DND-41 (cell line): ENCODE results near the gene MICAL3.

ENCODE experiments used
- ATAC-seq: fragments of 200-7000 bp; cut with Tn5 transposase; 3 replicates; pipeline ENCODE4 v1.9.1; 2021; ENCODE audit warnings: low read depth; ENCODE audit not compliant: insufficient read depth
- DNase-seq: peaks from one replicate; pipeline ENCODE4 v3.0.0-alpha.2; 2020
- H2AFZ ChIP-seq: 2 replicates; pipeline ENCODE4 v1.6.0; 2012; ENCODE audit warnings: low read depth, low read length
- H3K27ac ChIP-seq: 2 replicates; pipeline ENCODE4 v1.5.1; 2012; ENCODE audit warnings: low read length, inconsistent platforms
- H3K27me3 ChIP-seq: fragments of 200-600 bp; sonication (generic); 2 replicates; pipeline ENCODE4 v1.6.0; 2012; ENCODE audit warnings: low read length, mild to moderate bottlenecking, inconsistent platforms; ENCODE audit not compliant: insufficient read depth, poor library complexity
- H3K36me3 ChIP-seq: 2 replicates; pipeline ENCODE4 v1.5.1; 2012; ENCODE audit warnings: low read length, inconsistent platforms; ENCODE audit not compliant: insufficient read depth
- H3K4me1 ChIP-seq: 2 replicates; pipeline ENCODE4 v1.5.1; 2012; ENCODE audit warnings: mild to moderate bottlenecking, low read length; ENCODE audit not compliant: insufficient read depth
- H3K4me2 ChIP-seq: 2 replicates; pipeline ENCODE4 v1.6.0; 2012; ENCODE audit warnings: mild to moderate bottlenecking, moderate library complexity, low read length, inconsistent platforms; ENCODE audit not compliant: insufficient read depth
- H3K4me3 ChIP-seq, 2 experiments: fragments of 200-600 bp in 1 of 2; shearing (Covaris generic) in 1 of 2; 2 replicates each; pipeline ENCODE4 v1.5.1; 2012 to 2016; ENCODE audit warnings: inconsistent platforms in 2 of 2, low read length in 2 of 2, mild to moderate bottlenecking in 2 of 2, low read depth in 1 of 2, moderate library complexity in 1 of 2
- H3K79me2 ChIP-seq: 2 replicates; pipeline ENCODE4 v1.6.0; 2012; ENCODE audit warnings: low read length, inconsistent platforms; ENCODE audit not compliant: insufficient read depth
- H3K9ac ChIP-seq: 2 replicates; pipeline ENCODE4 v1.6.0; 2012; ENCODE audit warnings: low read depth, mild to moderate bottlenecking, inconsistent platforms, low read length, moderate library complexity
- H3K9me3 ChIP-seq: 2 replicates; pipeline ENCODE4 v1.5.1; 2012; ENCODE audit warnings: low read length, moderate library complexity, mild to moderate bottlenecking, inconsistent platforms; ENCODE audit not compliant: insufficient read depth, severe bottlenecking
- H4K20me1 ChIP-seq: 2 replicates; pipeline ENCODE4 v1.6.0; 2012; ENCODE audit warnings: low read length; ENCODE audit not compliant: insufficient read depth
- EZH2 ChIP-seq: IDR thresholded peaks from 3 replicates; pipeline ENCODE4 v1.6.1; 2012; ENCODE audit warnings: borderline replicate concordance, low read depth, mild to moderate bottlenecking, moderate library complexity, low read length, inconsistent platforms; ENCODE audit not compliant: severe bottlenecking
- TF ChIP-seq, protein P1 (sequence below): IDR thresholded peaks from 2 replicates; pipeline ENCODE4 v1.5.1; 2012; ENCODE audit warnings: borderline replicate concordance, low read length, moderate library complexity, mild to moderate bottlenecking; ENCODE audit not compliant: poor library complexity, severe bottlenecking; ENCODE audit errors: extremely low read depth

The MICAL3 gene

DNA sequence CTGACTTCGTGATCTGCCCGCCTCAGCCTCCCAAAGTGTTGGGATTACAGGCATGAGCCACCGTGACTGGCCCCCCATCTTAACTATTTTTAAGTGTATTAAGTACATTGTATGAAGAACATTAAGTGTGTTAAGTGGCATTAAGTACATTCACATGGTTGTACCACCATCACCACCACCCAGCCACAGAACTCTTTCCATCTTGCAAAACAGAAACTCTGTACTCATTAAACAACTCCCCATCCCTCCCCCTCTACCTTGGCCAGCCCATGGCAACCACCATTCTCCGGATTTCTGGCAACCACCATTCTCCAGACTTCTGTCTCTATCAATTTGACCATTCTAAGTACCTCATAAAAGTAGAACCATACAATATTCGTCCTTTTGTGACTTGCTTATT, 35.6 kb upstream of the MICAL3 start:
- H3K4me2 ChIP-seq = no peak overlapping the region
- no peak for TF ChIP-seq EZH2
- TF ChIP-seq, protein P1, sequence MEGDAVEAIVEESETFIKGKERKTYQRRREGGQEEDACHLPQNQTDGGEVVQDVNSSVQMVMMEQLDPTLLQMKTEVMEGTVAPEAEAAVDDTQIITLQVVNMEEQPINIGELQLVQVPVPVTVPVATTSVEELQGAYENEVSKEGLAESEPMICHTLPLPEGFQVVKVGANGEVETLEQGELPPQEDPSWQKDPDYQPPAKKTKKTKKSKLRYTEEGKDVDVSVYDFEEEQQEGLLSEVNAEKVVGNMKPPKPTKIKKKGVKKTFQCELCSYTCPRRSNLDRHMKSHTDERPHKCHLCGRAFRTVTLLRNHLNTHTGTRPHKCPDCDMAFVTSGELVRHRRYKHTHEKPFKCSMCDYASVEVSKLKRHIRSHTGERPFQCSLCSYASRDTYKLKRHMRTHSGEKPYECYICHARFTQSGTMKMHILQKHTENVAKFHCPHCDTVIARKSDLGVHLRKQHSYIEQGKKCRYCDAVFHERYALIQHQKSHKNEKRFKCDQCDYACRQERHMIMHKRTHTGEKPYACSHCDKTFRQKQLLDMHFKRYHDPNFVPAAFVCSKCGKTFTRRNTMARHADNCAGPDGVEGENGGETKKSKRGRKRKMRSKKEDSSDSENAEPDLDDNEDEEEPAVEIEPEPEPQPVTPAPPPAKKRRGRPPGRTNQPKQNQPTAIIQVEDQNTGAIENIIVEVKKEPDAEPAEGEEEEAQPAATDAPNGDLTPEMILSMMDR = no peak
- DNase-seq = no peak
- H2AFZ ChIP-seq = no peak overlapping the region
- no peaks in the 10 kb centered on the region; the same call in 1 of the 2 replicates for H4K20me1 ChIP-seq
- H3K4me1 ChIP-seq = no peaks in the 10 kb centered on the region
- no peaks in the 10 kb centered on the region for H3K79me2 ChIP-seq
- H3K27ac ChIP-seq = no peak overlapping the region
- no peak overlapping the region for H3K9ac ChIP-seq
- H3K27me3 ChIP-seq = peaks cover 2% of the 10 kb centered on the region
- H3K36me3 ChIP-seq = no peaks in the 10 kb centered on the region
- no peaks in the 10 kb centered on the region for H3K9me3 ChIP-seq
- H3K4me3 ChIP-seq = no peak overlapping the region
- ATAC-seq = no peak

- Histone ChIP-seq H3K4me3 (no peak overlapping the region), H3K79me2 (no peaks in the 10 kb centered on the region), H3K9me3 (no peaks in the 10 kb centered on the region), H4K20me1 (no peaks in the 10 kb centered on the region; the same call in 1 of the 2 replicates), H3K4me2 (no peak overlapping the region), H3K27me3 (no peaks in the 10 kb centered on the region), H3K36me3 (no peaks in the 10 kb centered on the region), H3K4me1 (no peaks in the 10 kb centered on the region), H2AFZ (no peak overlapping the region), H3K9ac (no peak overlapping the region), H3K27ac (no peak overlapping the region)
- DNase-seq (no peak), ATAC-seq (no peak)
- no peak for TF ChIP-seq EZH2
- TF ChIP-seq, protein P1 = no peak
These were observed 35.1 kb upstream of the MICAL3 start for GRCh38 chr22:18059473-18059872.

DNA sequence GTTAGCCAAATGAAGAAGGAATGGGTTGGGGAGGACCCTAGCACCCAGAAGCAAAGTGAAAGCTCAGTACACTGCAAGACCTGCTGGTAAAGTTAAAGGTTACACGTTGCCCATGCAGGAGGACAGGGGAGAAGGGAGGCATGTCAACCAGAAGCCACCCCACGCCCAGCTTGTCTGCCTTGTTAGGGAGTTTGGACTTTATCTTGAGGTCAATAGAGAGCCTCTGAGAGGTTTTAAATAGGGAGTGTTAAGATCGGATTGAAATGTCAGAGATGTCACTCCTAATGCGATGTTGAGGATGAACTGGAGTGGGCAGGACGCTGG, 34.7 kb upstream of the MICAL3 start:
- no peak for TF ChIP-seq EZH2
- TF ChIP-seq, protein P1 = no peak

More for the DNA sequence above, 34.7 kb upstream of the MICAL3 start:
- H3K9me3 ChIP-seq = no peaks in the 10 kb centered on the region
- no peaks in the 10 kb centered on the region for H3K4me1 ChIP-seq
- H3K27ac ChIP-seq = no peak overlapping the region
- ATAC-seq (no peak), DNase-seq (no peak)
- H2AFZ ChIP-seq = no peak overlapping the region
- no peak overlapping the region for H3K4me3 ChIP-seq
- no peaks in the 10 kb centered on the region; the same call in 1 of the 2 replicates for H4K20me1 ChIP-seq
- H3K36me3 ChIP-seq = no peaks in the 10 kb centered on the region
- no peak overlapping the region for H3K9ac ChIP-seq
- H3K27me3 ChIP-seq = no peaks in the 10 kb centered on the region
- no peak overlapping the region for H3K4me2 ChIP-seq
- H3K79me2 ChIP-seq = no peaks in the 10 kb centered on the region
